Activated naive CD4-positive, alpha-beta T cell treated with anti-CD3 and anti-CD28 coated beads, Interleukin-2, amount 50 U/mL, for 16 hours (primary cell): ENCODE measurements around the gene SENP3.

ENCODE experiments used
- DNase-seq: peaks from one replicate; pipeline ENCODE4 v3.0.0-alpha.2; 2020

Gene SENP3

GRCh38 chr17:7577327-7578199 lies 15.8 kb downstream of the SENP3 start:
- DNase-seq: no peak

- DNase-seq: peak; percentile 73
Observed at GRCh38 chr17:7579001-7579833, 17.5 kb downstream of the SENP3 start, which contains the start of gene CD68. TSS of gene CD68 (plus strand) at chr17:7579638. CDS start at chr17:7579678, 40 bp downstream.

GRCh38 chr17:7579834-7580603 lies 18.3 kb downstream of the SENP3 start:
- DNase-seq: no peak

- DNase-seq: no peak
Observed at GRCh38 chr17:7580604-7581575, 19.2 kb downstream of the SENP3 start.

- DNase-seq: no peak
Observed at GRCh38 chr17:7582396-7583252, 20.9 kb downstream of the SENP3 start.

GRCh38 chr17:7583253-7584109 lies 21.8 kb downstream of the SENP3 start, which contains the start of gene MPDU1:
TSS of gene MPDU1 (plus strand) at chr17:7583852. CDS start at chr17:7583863, 11 bp downstream.
- peak; percentile 95 for DNase-seq

GRCh38 chr17:7586673-7587419 lies 25.1 kb downstream of the SENP3 start:
- no peak for DNase-seq

GRCh38 chr17:7587420-7588151 lies 25.9 kb downstream of the SENP3 start:
- DNase-seq: no peak

GRCh38 chr17:7588553-7589203 lies 27.0 kb downstream of the SENP3 start:
- no peak for DNase-seq

- peak; percentile 70 for DNase-seq
Observed at GRCh38 chr17:7589204-7589868, 27.6 kb downstream of the SENP3 start.

GRCh38 chr17:7589891-7590691 lies 28.4 kb downstream of the SENP3 start, which contains the start of gene SOX15:
TSS of gene SOX15 (minus strand) at chr17:7590094. CDS start at chr17:7589676, 418 bp downstream.
- no peak for DNase-seq

- DNase-seq: no peak
Observed at GRCh38 chr17:7590743-7591142, 29.0 kb downstream of the SENP3 start.

- no peak for DNase-seq
Observed at GRCh38 chr17:7591596-7591995, 29.9 kb downstream of the SENP3 start.

- no peak for DNase-seq
Observed at GRCh38 chr17:7592422-7593021, 30.8 kb downstream of the SENP3 start.

- DNase-seq: no peak
Observed at GRCh38 chr17:7593296-7593695, 31.6 kb downstream of the SENP3 start.
